Upper lobe of right lung (tissue), 1 donor: Measurements from ENCODE around the gene NOL11. TPM values are rescaled to one million over a fixed set of nuclear protein-coding genes. Genes with fewer than 3 reads are reported as not detected.
A peak's percentile ranks its signal among the peaks of the same experiment; 100 is the strongest.
"Not testable (repeated sequence)": the region's sequence is repeated elsewhere in the genome, so short reads cannot be mapped to it uniquely, and the experiment has no call there.

Source experiments
- ATAC-seq: fragments of 200-7000 bp; cut with Tn5 transposase; one replicate; pipeline ENCODE4 v1.9.1; 2020; ENCODE audit warnings: mild to moderate bottlenecking, moderate library complexity
- DNase-seq: peaks from one replicate; pipeline ENCODE4 v3.0.0-alpha.2; 2020
- H3K27ac ChIP-seq: fragments of 200-600 bp; one replicate; pipeline ENCODE4 v1.8.0; 2022
- H3K27me3 ChIP-seq: fragments of 200-600 bp; one replicate; pipeline ENCODE4 v1.8.0; 2022; ENCODE audit warnings: mild to moderate bottlenecking
- H3K36me3 ChIP-seq: fragments of 200-600 bp; one replicate; pipeline ENCODE4 v1.8.0; 2022
- H3K4me1 ChIP-seq: fragments of 200-600 bp; one replicate; pipeline ENCODE4 v1.8.0; 2022
- H3K4me3 ChIP-seq: fragments of 200-600 bp; one replicate; pipeline ENCODE4 v1.8.0; 2022; ENCODE audit warnings: mild to moderate bottlenecking
- H3K9me3 ChIP-seq: fragments of 200-600 bp; one replicate; pipeline ENCODE4 v1.8.0; 2022
- CTCF ChIP-seq: fragments of 200-600 bp; IDR thresholded peaks from one replicate; pipeline ENCODE4 v1.8.0; 2022; ENCODE audit warnings: antibody characterized with exemption
- intact Hi-C: fragments of 100-400 bp; cut with DNase I; formaldehyde crosslinking; loops from one replicate; pipeline ENCODE4 v1.11.0; 2022
- total RNA-seq: library from RNA; stranded (reverse); fragmentation: NEBNext Ultra II Directional; extraction: Animal tissue kit (Norgen Biotek cat#: 25700); gene quantifications from one replicate; pipeline ENCODE4 v1.2.1, GENCODE V29; 2021
- donor health status: DM: no; HTN: yes; CAD: no; lungs with severe emphysema.

The NOL11 gene
- total RNA-seq, 1 donor from 2014 or later = 30.5 TPM

DNA sequence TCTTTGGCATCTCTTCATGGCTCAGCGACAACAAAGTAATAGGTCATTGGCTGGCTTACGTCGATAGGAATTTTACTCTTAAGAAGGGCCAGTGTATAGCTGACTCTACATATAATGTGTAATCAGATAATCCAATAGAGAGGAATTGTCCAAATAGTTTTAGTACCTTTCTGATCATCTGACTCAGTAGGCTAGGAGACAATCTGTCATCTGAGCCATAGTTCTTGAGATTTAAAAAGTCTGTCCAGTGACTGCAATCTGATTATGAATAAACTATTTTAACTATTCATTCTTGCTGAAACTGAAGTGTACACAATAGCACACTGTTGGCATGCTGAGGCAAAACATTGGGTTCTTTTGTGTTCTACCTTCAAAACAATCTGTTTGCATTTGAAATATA, 21.4 kb upstream of the NOL11 start:
- intact Hi-C loops = loop anchor here (10.0 kb wide), 1 partner anchor 322 kb away; the partner anchor contains the start of gene PITPNC1
- Histone ChIP-seq H3K36me3 (no peaks in the 10 kb centered on the region), H3K9me3 (no peaks in the 10 kb centered on the region), H3K27ac (no peak overlapping the region), H3K4me3 (no peak overlapping the region), H3K27me3 (no peaks in the 10 kb centered on the region), H3K4me1 (no peaks in the 10 kb centered on the region)
- TF ChIP-seq CTCF = no peak
- DNase-seq (no peak), ATAC-seq (peak; percentile 27)

- DNase-seq (no peak), ATAC-seq (no peak)
- no peaks in the 10 kb centered on the region for H3K36me3 ChIP-seq
- no peak for TF ChIP-seq CTCF
- no peak overlapping the region for H3K27ac ChIP-seq
- no peaks in the 10 kb centered on the region for H3K9me3 ChIP-seq
- no peaks in the 10 kb centered on the region for H3K27me3 ChIP-seq
- intact Hi-C loops = loop anchor here (10.0 kb wide), 1 partner anchor 322 kb away; the partner anchor contains the start of gene PITPNC1
- H3K4me3 ChIP-seq = no peak overlapping the region
- no peaks in the 10 kb centered on the region for H3K4me1 ChIP-seq
Measured at GRCh38 chr17:67696853-67697498, 20.8 kb upstream of the NOL11 start.

- H3K4me1 ChIP-seq = no peaks in the 10 kb centered on the region
- no peak overlapping the region for H3K4me3 ChIP-seq
- no peak for TF ChIP-seq CTCF
- DNase-seq (no peak), ATAC-seq (no peak)
- H3K9me3 ChIP-seq = no peaks in the 10 kb centered on the region
- no peak overlapping the region for H3K27ac ChIP-seq
- no peaks in the 10 kb centered on the region for H3K27me3 ChIP-seq
- intact Hi-C loops = no loop called here
- no peaks in the 10 kb centered on the region for H3K36me3 ChIP-seq
Measured at GRCh38 chr17:67700037-67700724, 17.6 kb upstream of the NOL11 start.

DNA sequence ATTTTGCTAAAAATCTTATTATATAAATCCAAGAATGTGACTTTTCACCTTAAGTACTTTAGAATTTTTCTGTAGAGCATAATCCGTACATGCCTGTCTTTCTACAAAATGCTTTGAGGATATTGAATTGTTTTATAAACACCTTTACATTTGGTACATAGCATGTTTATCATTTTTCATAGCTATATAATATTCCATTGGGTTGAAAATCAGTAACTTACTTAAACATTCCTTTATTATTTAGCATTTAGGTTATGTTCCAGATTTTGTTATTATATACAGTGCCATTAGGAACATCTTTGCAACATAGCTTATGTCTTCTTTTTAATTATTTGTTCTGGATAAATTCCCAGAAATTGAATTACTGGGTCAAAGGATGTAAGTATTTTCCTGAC, 17.0 kb upstream of the NOL11 start:
- no peak for TF ChIP-seq CTCF
- ATAC-seq (no peak), DNase-seq (no peak)
- Histone ChIP-seq H3K4me3 (no peak overlapping the region), H3K36me3 (no peaks in the 10 kb centered on the region), H3K9me3 (no peaks in the 10 kb centered on the region), H3K4me1 (no peaks in the 10 kb centered on the region), H3K27me3 (no peaks in the 10 kb centered on the region), H3K27ac (no peak overlapping the region)
- intact Hi-C loops = no loop called here

GRCh38 chr17:67702861-67703260, 14.9 kb upstream of the NOL11 start:
- H3K36me3 ChIP-seq, ATAC-seq, H3K4me1 ChIP-seq, H3K4me3 ChIP-seq, H3K9me3 ChIP-seq, H3K27me3 ChIP-seq, intact Hi-C loops, H3K27ac ChIP-seq, DNase-seq: not testable (repeated sequence)

DNA sequence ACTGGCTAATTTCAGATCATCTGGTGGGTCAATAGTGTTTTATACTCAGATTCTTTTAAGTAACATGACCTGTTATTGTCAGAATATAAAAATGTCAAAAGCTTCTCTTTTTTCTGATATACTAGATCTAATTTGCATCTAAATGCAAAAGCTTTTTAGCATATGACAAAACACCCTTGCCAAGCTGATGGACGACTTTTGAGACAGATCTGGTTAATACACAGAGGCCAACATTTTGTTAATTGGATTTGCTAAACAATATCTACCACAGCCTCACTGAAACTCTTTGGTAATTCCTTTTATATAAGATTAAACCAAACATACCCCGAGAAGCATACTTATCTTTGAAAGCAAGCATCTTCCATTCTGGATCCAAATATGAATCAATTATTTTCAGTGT, 10.3 kb upstream of the NOL11 start:
- Histone ChIP-seq H3K27me3 (no peaks in the 10 kb centered on the region), H3K4me3 (no peak overlapping the region), H3K36me3 (no peaks in the 10 kb centered on the region), H3K27ac (no peak overlapping the region), H3K9me3 (no peaks in the 10 kb centered on the region), H3K4me1 (no peaks in the 10 kb centered on the region)
- DNase-seq = no peak
- TF ChIP-seq CTCF = no peak
- no peak for ATAC-seq
- intact Hi-C loops = no loop called here
